Measurements from ENCODE around the gene LAMB1.
"Not testable (repeated sequence)": the region's sequence is repeated elsewhere in the genome, so short reads cannot be mapped to it uniquely, and the experiment has no call there.

The LAMB1 gene

DNA sequence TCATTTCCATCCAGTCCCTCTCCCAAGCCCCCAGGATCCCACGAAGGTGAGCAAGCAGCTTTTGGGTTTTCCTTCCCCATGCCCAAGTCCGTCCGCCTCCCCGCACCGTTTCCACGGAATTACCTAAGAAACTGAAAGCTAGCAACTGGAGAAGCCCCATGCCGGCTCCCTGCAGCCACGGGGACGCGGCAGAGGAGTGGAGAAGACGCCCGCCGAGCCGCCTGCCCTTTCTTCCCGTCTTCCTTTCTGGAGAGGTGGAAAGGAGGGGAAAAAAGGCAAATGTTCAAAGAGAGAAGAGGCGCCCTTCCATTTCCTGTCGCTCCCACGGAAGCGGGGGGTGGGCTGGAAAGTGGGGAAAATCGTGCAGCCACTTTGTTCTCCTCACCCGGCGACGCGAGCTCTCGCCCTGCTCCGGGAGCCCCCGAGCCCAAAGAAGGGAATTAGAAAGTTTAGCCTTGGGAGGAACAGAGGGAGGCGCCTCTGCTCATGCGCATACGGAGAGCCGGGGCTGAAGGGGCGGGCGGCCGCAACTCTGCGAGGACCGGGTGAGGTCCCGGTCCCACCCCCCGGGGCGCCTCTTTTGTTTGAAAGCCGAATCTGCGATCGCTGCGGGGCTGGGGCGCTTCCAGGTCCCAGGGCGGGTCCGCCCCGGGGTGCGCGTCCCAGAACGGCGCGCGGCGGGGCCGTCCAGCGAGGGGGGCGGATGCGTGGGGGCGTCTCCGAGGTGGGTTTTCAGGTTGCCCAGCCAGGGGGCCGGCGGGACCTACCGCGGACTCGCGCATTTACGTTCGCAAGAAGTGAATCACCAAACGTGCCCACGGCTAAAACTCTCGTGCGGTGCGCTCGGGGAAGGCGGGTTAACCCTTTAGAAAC lies at the start of gene LAMB1:
Gene LAMB1 (minus strand): TSS at position 436 of the 873 bp plus-strand sequence. CDS start 276 bp downstream, at position 160.
- no peak for DNase-seq

DNA sequence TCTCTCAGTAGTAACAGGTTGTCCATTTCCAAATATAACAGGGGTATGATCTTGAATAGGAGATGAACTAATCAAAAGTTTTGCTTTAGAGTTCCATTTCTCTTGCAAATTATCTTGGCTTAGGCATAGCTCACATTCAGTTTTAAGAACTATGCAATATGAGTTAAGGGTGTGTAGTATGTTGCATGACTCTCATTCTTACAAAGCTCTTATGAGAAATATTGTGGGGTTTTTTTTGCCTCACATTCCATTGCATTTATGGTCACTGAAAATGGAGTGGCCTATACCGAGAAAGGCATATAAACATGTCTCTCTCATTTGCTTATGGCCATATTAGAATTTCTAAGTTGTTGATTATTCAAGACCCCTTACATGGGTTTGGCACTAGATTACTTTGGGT lies 48.5 kb upstream of the LAMB1 start:
- no peak for DNase-seq

- DNase-seq = no peak
These were observed 47.0 kb upstream of the LAMB1 start for GRCh38 chr7:108049962-108050361.

DNA sequence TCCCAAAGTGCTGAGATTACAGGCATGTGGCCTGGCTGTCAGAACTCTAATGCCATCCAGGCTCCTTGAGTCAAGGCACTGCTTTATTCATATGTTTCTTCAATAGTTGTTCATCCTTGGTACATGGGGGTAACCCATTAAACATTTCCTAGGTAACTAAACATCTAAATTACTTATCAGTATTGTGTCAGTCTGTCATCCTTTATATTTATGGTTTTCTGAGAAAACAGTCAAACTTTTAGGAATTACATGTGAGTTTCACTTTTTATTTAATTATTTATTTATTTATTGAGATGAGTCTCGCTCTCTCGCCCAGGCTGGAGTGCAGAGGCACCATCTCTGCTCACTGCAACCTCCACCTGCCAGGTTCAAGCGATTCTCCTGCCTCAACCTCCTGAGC lies 45.5 kb upstream of the LAMB1 start:
- no peak for DNase-seq

DNA sequence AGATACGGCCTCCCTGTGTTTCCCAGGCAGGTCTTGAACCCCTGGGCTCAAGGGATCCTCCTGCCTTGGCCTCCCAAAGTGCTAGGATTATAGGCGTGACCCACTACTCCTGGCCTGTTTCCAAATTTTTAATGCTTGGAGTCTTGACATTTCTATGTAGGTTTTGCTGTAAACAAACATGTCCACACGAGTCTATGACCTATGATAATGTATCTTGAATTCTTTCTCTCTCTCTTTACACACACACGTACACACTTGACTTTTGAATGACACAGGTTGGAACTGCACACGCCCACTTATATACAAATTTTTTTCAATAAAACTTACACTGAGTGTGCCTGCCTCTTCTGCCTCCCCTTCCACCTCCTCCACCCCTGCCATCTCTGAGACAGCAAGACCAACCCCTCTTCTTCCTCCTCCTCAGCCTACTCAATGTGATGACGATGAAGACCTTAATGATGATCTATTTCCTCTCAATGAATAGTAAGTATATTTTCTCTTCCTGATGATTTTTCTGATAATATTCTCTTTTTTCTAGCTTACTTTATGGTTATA lies 44.1 kb upstream of the LAMB1 start:
- DNase-seq = no peak

DNA sequence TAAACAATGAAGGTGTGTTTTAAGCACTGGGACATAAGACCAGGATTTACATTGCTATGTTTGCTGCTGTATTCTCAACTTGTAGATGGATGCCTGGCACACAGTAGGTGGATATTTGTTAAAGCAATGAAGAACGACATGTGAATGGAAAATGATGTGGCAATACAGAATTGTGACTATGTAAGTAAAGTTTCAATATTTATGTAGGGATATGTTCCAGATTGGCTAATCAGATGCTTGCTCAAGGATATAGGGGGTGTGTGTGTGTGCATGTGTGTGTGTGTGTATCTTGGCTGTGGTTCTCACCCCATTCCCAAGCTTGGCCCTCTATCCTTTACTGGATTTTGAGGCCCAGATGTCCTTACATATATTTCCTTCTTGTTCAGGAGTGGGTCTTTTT lies 42.7 kb upstream of the LAMB1 start:
- DNase-seq = no peak

- DNase-seq = no peak
These were observed 42.2 kb upstream of the LAMB1 start for GRCh38 chr7:108045154-108045553.

GRCh38 chr7:108044345-108044744 lies 41.4 kb upstream of the LAMB1 start:
- no peak for DNase-seq

DNA sequence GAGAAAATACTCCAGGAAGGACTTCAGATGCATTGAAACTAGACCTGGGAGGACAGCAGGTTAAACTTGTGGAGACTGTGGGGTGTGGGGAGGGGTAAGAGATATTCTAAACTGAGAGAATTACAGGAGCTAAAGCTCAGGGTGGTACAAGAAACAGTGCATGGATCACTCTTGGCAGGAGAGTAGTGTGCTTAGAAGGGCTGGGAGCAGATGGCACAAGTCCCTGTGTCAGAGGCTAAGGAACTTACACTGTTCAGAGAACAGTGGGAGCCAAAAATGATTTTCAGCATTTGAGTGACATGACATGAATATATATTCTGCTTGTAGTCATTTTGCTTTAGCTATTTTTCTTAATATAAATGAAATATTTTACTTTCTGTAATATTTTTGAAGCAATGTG lies 36.0 kb upstream of the LAMB1 start:
- DNase-seq = no peak

DNA sequence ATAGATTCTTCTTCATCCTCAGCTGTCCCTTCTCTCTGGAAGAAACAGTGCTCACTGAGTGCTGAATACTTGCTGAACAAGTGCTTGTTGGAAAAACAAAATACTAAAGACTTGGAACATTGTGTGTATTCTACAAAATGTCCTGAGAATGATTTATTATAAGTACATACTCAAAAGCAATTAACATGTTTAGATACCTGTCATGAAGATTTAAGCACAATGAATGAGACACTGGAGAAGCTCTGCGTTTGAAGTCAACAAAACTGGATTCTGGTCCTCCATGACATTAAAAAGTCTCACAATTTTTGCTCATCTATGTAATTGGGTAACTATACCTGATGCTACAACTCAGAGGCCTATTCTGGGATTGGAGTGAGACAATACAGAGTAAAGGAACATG lies 34.8 kb upstream of the LAMB1 start:
- no peak for DNase-seq

- DNase-seq = no peak
These were observed 34.2 kb upstream of the LAMB1 start for GRCh38 chr7:108037140-108037539.

- no peak for DNase-seq
These were observed 31.6 kb upstream of the LAMB1 start for GRCh38 chr7:108034586-108034985.

DNA sequence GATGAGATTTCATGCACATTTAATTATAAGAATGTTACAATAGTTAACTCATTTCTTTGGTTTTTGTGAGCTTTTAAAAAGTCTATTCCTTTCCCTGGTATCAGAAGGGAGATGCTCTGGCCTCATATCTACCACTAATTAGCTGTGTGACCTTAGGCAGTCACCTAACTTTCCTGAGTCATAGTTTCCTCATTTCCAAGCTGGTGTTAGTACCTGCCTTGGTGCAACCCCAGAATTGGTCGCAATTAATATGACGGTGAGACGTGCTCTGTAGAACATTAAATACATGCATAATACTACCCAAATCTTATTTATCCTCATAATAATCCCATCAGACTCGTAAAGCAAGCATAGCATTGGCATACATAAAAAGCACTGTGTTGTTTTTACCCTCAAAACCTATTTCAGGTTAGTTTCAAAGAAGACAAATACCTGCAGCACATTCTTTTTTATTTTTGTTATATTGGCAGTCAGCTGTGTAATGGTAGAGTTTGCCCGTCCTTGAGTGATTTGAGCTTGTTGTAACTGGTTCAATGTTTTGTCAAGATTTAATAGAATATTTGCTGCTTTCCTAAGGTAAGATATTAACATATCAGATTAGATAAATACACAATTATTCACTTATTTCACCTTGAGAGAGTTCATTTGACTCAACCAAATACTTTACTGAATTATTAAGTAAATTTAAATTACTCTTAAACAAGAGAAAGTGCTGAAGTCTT lies 31.0 kb upstream of the LAMB1 start:
- DNase-seq = no peak

- DNase-seq = not testable (repeated sequence)
These were observed 30.3 kb upstream of the LAMB1 start for GRCh38 chr7:108033309-108033708.

GRCh38 chr7:108030516-108030915 lies 27.6 kb upstream of the LAMB1 start:
- no peak for DNase-seq

GRCh38 chr7:108029034-108029433 lies 26.1 kb upstream of the LAMB1 start:
- no peak for DNase-seq

- no peak for DNase-seq
These were observed 25.1 kb upstream of the LAMB1 start for GRCh38 chr7:108028111-108028510.

DNA sequence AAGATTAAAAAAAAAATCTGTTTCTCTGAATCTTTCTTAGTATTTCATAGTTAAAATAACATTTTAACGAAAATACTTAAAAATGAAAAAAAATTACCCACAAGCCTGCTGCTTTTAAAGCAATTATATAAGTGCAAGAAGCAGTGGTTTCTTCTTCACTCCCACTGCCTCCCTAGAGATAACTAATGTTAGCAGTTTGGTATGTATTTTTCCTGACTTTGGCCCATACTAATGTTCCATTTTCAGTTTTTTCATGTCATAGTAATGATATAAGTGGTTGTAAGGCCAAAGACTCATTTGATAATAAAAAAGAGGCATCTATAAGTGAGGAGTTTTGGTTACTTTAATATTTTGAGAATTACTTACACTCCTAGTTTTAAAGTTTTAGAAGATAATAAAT lies 24.3 kb upstream of the LAMB1 start:
- DNase-seq = no peak

- no peak for DNase-seq
These were observed 23.7 kb upstream of the LAMB1 start for GRCh38 chr7:108026647-108027046.

- no peak for DNase-seq
These were observed 23.2 kb upstream of the LAMB1 start for GRCh38 chr7:108026116-108026515.

DNA sequence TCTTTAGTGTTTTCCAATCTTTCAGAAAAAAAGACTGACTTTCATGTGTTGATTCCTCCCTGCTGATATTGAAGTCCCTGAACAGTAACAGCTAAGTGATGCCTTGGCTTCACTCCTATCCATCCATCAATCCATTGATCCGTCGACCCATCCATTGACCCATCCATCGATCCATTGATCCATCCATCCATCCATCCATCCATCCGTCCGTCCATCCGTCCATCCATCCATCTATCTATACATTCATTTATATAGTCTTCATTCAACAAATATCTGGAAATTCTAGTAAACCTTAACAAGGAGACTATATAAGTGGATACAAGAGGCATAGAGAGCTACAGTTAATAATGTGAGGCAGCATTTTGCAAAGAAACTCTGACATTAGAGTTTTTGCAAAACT lies 21.6 kb upstream of the LAMB1 start:
- no peak for DNase-seq

DNA sequence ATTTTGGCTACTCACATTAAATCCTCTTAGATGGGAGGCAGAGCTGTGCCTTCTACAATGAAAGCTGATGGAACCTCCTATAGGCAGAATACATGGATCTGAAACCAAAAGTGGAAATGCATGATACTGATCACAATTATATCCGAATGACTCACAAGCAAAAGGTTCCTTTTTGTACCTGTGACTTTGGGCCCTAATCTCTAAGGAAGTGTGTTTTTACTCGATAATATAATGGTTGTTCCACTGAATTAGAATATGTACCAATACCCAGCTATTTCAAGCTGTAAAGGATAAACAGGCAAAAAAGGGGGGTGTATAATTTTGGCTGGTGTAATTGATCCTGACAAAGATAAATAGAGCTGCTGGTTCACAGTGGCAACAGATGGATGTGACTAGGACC lies 17.6 kb upstream of the LAMB1 start:
- DNase-seq = no peak

GRCh38 chr7:108018668-108019067 lies 15.7 kb upstream of the LAMB1 start:
- DNase-seq = no peak

GRCh38 chr7:108017776-108018151 lies 14.8 kb upstream of the LAMB1 start:
- no peak for DNase-seq
